ENCODE measurements around the gene CDC42SE2. TPM values are rescaled to one million over a fixed set of nuclear protein-coding genes. Genes with fewer than 3 reads are reported as not detected.

Gene CDC42SE2, protein sequence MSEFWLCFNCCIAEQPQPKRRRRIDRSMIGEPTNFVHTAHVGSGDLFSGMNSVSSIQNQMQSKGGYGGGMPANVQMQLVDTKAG
- total RNA-seq = 12.3 and 16.9 TPM in 2 replicates

DNA sequence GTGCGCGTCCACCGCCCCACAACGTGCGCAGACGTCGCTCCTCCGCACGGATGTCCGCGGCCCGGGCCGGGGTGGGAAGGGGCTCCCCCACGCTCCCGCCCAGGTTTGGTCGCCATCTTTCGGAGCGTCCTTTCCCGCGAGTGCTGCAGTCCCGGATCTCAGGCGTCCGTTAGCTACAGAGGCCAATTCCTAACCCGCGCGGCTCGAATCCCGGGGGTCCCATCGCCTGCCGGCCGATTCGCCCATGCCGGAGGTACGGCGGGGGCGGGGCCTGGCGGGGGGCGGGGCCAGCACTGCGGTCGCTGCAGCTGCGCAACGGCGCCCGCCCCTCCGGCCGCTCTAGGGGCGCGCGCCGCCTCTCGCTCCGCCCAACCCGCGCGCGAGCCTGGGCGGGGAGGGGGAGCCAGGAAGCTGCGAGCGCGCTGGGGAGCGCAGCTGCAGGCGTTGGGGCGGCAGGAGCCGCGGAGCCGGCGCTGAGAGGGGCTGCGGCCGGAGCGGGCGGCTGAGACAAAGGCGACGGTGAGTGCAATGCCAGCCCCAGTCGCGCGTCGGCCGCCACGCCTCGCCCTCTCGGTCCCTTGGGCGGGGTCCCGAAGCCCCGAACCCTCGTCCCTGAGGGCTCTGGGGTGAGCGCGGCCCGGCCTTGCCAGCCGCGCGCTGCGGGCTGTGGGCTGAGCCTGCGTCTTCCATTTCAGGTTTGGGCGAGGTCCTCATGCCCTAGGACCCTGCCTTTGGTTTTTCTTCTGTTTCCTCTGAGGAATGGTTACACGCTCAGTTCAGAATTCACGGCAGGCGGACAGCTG lies at the start of gene CDC42SE2:
Gene CDC42SE2 (plus strand): TSS at position 406 of the 803 bp plus-strand sequence. CDS start 95,441 bp downstream, outside the sequence.

Other genes starting within 250 kb of the CDC42SE2 start
- 182 and 261 TPM in 2 replicates for gene HINT1, start 98.8 kb upstream of the CDC42SE2 start, total RNA-seq
- 6.2 and 65.3 TPM in 2 replicates for gene LYRM7, start 93.1 kb upstream of the CDC42SE2 start, total RNA-seq